Endothelial cell of umbilical vein (primary cell): Measurements from ENCODE around the gene ZNF526. TPM values are rescaled to one million over a fixed set of nuclear protein-coding genes. Genes with fewer than 3 reads are reported as not detected.

ENCODE experiments used
- BruUV-seq: library from RNA; stranded (reverse); fragments of 400-500 nt; replicated peaks from 2 replicates; lab custom pipeline; 2021; lab: Mats Ljungman, UMichigan
- CTCF ChIA-PET: fragments of 300-600, 350-600 bp; sonication (Branson Sonifier 250); formaldehyde crosslinking; loops from one replicate; lab custom pipeline; 2021; ENCODE audit warnings: antibody characterized with exemption, inconsistent platforms; lab: Charles Lee
- POLR2A ChIA-PET: fragments of 300-600, 350-600 bp; sonication (Branson Sonifier 250); formaldehyde crosslinking; loops from one replicate; lab custom pipeline; 2021; ENCODE audit warnings: antibody characterized with exemption, inconsistent platforms; lab: Charles Lee
- DNase-seq: peaks from one replicate; pipeline ENCODE4 v3.0.0-alpha.2; 2011; ENCODE audit warnings: low read depth, low spot score
- FAIRE-seq: peaks from 2 replicates; lab custom pipeline; 2011; peaks lifted over from hg19 to GRCh38; lab: Jason Lieb, UNC
- H2AFZ ChIP-seq: 2 replicates; pipeline ENCODE4 v1.6.0; 2012; ENCODE audit warnings: low read depth, low read length, control low read depth, inconsistent platforms
- H3K27ac ChIP-seq: 2 replicates; pipeline ENCODE4 v1.5.1; 2011; ENCODE audit warnings: low read depth, mild to moderate bottlenecking, control low read depth, low read length, moderate library complexity; ENCODE audit not compliant: insufficient read depth
- H3K27me3 ChIP-seq, 2 experiments: 2 replicates each; pipeline versions ENCODE4 v1.6.0 to v1.6.1; 2011; ENCODE audit warnings: low read length in 2 of 2, mixed read lengths in 1 of 2; ENCODE audit not compliant: control insufficient read depth in 2 of 2, insufficient read depth in 2 of 2
- H3K36me3 ChIP-seq, 2 experiments: 2 replicates in 1 of 2; 3 replicates in 1 of 2; pipeline ENCODE4 v1.5.1; 2011; ENCODE audit warnings: low read length in 2 of 2, mild to moderate bottlenecking in 1 of 2, moderate library complexity in 1 of 2; ENCODE audit not compliant: control insufficient read depth in 2 of 2, insufficient read depth in 2 of 2; ENCODE audit errors: extremely low read depth in 1 of 2
- H3K4me1 ChIP-seq: 3 replicates; pipeline ENCODE4 v1.5.1; 2011; ENCODE audit warnings: mild to moderate bottlenecking, low read length; ENCODE audit not compliant: control insufficient read depth, insufficient read depth; ENCODE audit errors: extremely low read depth
- H3K4me2 ChIP-seq: 2 replicates; pipeline ENCODE4 v1.6.1; 2011; ENCODE audit warnings: low read length, control low read depth, mixed read lengths; ENCODE audit not compliant: insufficient read depth
- H3K4me3 ChIP-seq, 3 experiments: fragments of 200-600 bp in 1 of 3; sonication (generic), shearing (Covaris generic) in 1 of 3; replicated peaks in 1 of 3; 2 replicates each; pipeline ENCODE4 v1.5.1; 2011 to 2016; ENCODE audit warnings: control low read depth in 3 of 3, low read length in 3 of 3, mild to moderate bottlenecking in 2 of 3, inconsistent platforms in 1 of 3, low read depth in 1 of 3, moderate library complexity in 1 of 3; ENCODE audit not compliant: insufficient read depth in 1 of 3
- H3K79me2 ChIP-seq: 2 replicates; pipeline ENCODE4 v1.6.0; 2012; ENCODE audit warnings: low read length, inconsistent platforms; ENCODE audit not compliant: control insufficient read depth, insufficient read depth
- H3K9ac ChIP-seq: replicated peaks from 2 replicates; pipeline ENCODE3; 2011; ENCODE audit warnings: low read length, control low read depth; ENCODE audit not compliant: insufficient read depth; ENCODE audit errors: extremely low read depth
- H3K9me1 ChIP-seq: replicated peaks from 3 replicates; pipeline ENCODE4 v1.6.0; 2011; ENCODE audit warnings: mild to moderate bottlenecking, low read length; ENCODE audit not compliant: control insufficient read depth, insufficient read depth; ENCODE audit errors: extremely low read depth
- H3K9me3 ChIP-seq: replicated peaks from 2 replicates; pipeline ENCODE4 v1.5.1; 2012; ENCODE audit warnings: low read length, inconsistent platforms; ENCODE audit not compliant: control insufficient read depth, insufficient read depth
- H4K20me1 ChIP-seq: replicated peaks from 2 replicates; pipeline ENCODE3; 2011; ENCODE audit warnings: mild to moderate bottlenecking, low read length; ENCODE audit not compliant: control insufficient read depth, insufficient read depth; ENCODE audit errors: extremely low read depth
- EZH2 ChIP-seq: IDR thresholded peaks from 2 replicates; pipeline ENCODE4 v1.6.1; 2012; ENCODE audit warnings: borderline replicate concordance, low read depth, mild to moderate bottlenecking, moderate library complexity, low read length, inconsistent platforms; ENCODE audit not compliant: severe bottlenecking
- FOS ChIP-seq: IDR thresholded peaks from 2 replicates; pipeline ENCODE4 v1.6.1; 2011; ENCODE audit warnings: mild to moderate bottlenecking, low read length, moderate library complexity, borderline replicate concordance; ENCODE audit not compliant: insufficient read depth
- GATA2 ChIP-seq: IDR thresholded peaks from 2 replicates; pipeline ENCODE4 v1.7.0; 2011; ENCODE audit warnings: low read depth, mild to moderate bottlenecking, moderate library complexity, mixed read lengths, low read length; ENCODE audit not compliant: insufficient read length, insufficient read depth
- JUN ChIP-seq: IDR thresholded peaks from 2 replicates; pipeline ENCODE4 v1.6.1; 2011; ENCODE audit warnings: borderline replicate concordance, low read depth; ENCODE audit not compliant: insufficient read length, insufficient read depth
- MAX ChIP-seq: IDR thresholded peaks from 2 replicates; pipeline ENCODE4 v1.6.1; 2011; ENCODE audit not compliant: insufficient read depth, insufficient read length
- MYC ChIP-seq: IDR thresholded peaks from one replicate; pipeline ENCODE4 v1.6.1; 2011; ENCODE audit warnings: mild to moderate bottlenecking, low read depth, low read length
- POLR2A ChIP-seq: IDR thresholded peaks from 2 replicates; pipeline ENCODE4 v1.6.1; 2012; ENCODE audit warnings: low read depth, mild to moderate bottlenecking, control low read depth, low read length
- POLR2AphosphoS5 ChIP-seq: IDR thresholded peaks from 2 replicates; pipeline ENCODE4 v1.6.1; 2012; ENCODE audit warnings: low read depth, mild to moderate bottlenecking, control low read depth, low read length, moderate library complexity; ENCODE audit not compliant: insufficient read depth
- dilution Hi-C: fragments of 300-500 bp; cut with MboI; formaldehyde crosslinking; loops from one replicate; pipeline ENCODE4 v1.15.0; 2019; ENCODE audit warnings: low sequenced_read_pairs; ENCODE audit not compliant: extremely low pct_ligation_motif_present
- intact Hi-C: fragments of 100-400 bp; cut with micrococcal nuclease; formaldehyde crosslinking; loops from one replicate; pipeline ENCODE4 v1.10.0; 2022
- polyA plus RNA-seq, 4 experiments: library from polyadenylated mRNA; depleted of rRNA in 3 of 4; stranded (reverse) in 3 of 4; unstranded in 1 of 4; fragments of >200 nt; gene quantifications; 2 replicates each; pipeline versions ENCODE4 v1.2.1 to v1.2.3, GENCODE V29; 2011 to 2012; ENCODE audit warnings: missing spikeins in 1 of 4
- total RNA-seq: library from RNA; stranded (reverse); gene quantifications from 2 replicates; pipeline ENCODE4 v1.2.3, GENCODE V29; 2021
- TF ChIP-seq, protein P1 (sequence below), 2 donors: IDR thresholded peaks; 1 replicate in 1 of 2; 2 replicates in 1 of 2; pipeline ENCODE4 v1.5.1; 2011; ENCODE audit warnings: low read length in 2 of 2, mild to moderate bottlenecking in 2 of 2, moderate library complexity in 2 of 2, control low read depth in 1 of 2, inconsistent platforms in 1 of 2, low read depth in 1 of 2; ENCODE audit not compliant: insufficient read depth in 1 of 2; ENCODE audit errors: extremely low read depth in 1 of 2

Gene ZNF526
- total and polyA plus RNA-seq, 2 donors (not counting 3 experiments of a cell fraction or from before 2014, with no cell fraction given) = 6.5 to 13.3 TPM

- Histone ChIP-seq H3K4me1 (peaks cover 33% of the 10 kb centered on the region), H3K36me3 (peaks cover 12 to 28% of the 10 kb centered on the region in 2 experiments), H3K27ac (no peak overlapping the region), H3K9me1 (no peaks in the 10 kb centered on the region), H3K79me2 (peaks cover 33% of the 10 kb centered on the region), H3K4me2 (no peak overlapping the region), H2AFZ (no peak overlapping the region), H3K9me3 (no peaks in the 10 kb centered on the region), H3K4me3 (no peak overlapping the region), H4K20me1 (no peaks in the 10 kb centered on the region), H3K9ac (no peak overlapping the region), H3K27me3 (no peaks in the 10 kb centered on the region)
- TF ChIP-seq, protein P1, sequence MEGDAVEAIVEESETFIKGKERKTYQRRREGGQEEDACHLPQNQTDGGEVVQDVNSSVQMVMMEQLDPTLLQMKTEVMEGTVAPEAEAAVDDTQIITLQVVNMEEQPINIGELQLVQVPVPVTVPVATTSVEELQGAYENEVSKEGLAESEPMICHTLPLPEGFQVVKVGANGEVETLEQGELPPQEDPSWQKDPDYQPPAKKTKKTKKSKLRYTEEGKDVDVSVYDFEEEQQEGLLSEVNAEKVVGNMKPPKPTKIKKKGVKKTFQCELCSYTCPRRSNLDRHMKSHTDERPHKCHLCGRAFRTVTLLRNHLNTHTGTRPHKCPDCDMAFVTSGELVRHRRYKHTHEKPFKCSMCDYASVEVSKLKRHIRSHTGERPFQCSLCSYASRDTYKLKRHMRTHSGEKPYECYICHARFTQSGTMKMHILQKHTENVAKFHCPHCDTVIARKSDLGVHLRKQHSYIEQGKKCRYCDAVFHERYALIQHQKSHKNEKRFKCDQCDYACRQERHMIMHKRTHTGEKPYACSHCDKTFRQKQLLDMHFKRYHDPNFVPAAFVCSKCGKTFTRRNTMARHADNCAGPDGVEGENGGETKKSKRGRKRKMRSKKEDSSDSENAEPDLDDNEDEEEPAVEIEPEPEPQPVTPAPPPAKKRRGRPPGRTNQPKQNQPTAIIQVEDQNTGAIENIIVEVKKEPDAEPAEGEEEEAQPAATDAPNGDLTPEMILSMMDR (IDR thresholded peaks at IDR 0.05; ENCODE audit: extremely low read depth in 1 of 2, insufficient read depth in 1 of 2, low read depth in 1 of 2, low read length in 2 of 2) = no peak
- no peak for TF ChIP-seq POLR2AphosphoS5
- DNase-seq (no peak), FAIRE-seq (no peak)
- POLR2A ChIA-PET = no interaction called here
- intact Hi-C loops = no loop called here
- dilution Hi-C loops = no loop called here
- BruUV-seq = no TSS peak
- CTCF ChIA-PET = interaction anchor here (7.4 kb wide), 1 partner anchor 29 kb away, joined by 365 read pairs; the partner anchor contains the start of gene GSK3A
Observed at GRCh38 chr19:42276284-42276683, 56.2 kb downstream of the ZNF526 start.

- H4K20me1 ChIP-seq = no peaks in the 10 kb centered on the region
- H3K4me3 ChIP-seq = no peak overlapping the region
- no peak for DNase-seq
- intact Hi-C loops = no loop called here
- dilution Hi-C loops = no loop called here
- H2AFZ ChIP-seq = no peak overlapping the region
- ChIA-PET POLR2A (interaction anchor here (1.4 kb wide), 1 partner anchor 26 kb away, joined by 4 read pairs; no protein-coding TSS in a partner anchor), CTCF (interaction anchor here (1.2 to 7.4 kb wide), 2 partner anchors 20 to 30 kb away, joined by 4 to 365 read pairs; partner anchors contain the start of gene GSK3A)
- H3K4me1 ChIP-seq = peaks cover 37% of the 10 kb centered on the region
- no TSS peak for BruUV-seq
- TF ChIP-seq MAX = no peak
- no peak for TF ChIP-seq GATA2
- no peak for TF ChIP-seq EZH2
- no peak for TF ChIP-seq JUN
- TF ChIP-seq POLR2A = no peak
- no peak for TF ChIP-seq POLR2AphosphoS5
- no peak for TF ChIP-seq FOS
- TF ChIP-seq MYC = no peak
- TF ChIP-seq, protein P1 (IDR thresholded peaks at IDR 0.05; ENCODE audit: extremely low read depth in 1 of 2, insufficient read depth in 1 of 2, low read depth in 1 of 2, low read length in 2 of 2) = no peak
- no peak overlapping the region for H3K9ac ChIP-seq
- H3K79me2 ChIP-seq = peaks cover 29% of the 10 kb centered on the region
- H3K9me3 ChIP-seq = no peaks in the 10 kb centered on the region
- peaks cover 12 to 27% of the 10 kb centered on the region in 2 experiments for H3K36me3 ChIP-seq
- FAIRE-seq = no peak
- no peak overlapping the region for H3K4me2 ChIP-seq
- H3K9me1 ChIP-seq = no peaks in the 10 kb centered on the region
- no peak overlapping the region for H3K27ac ChIP-seq
- H3K27me3 ChIP-seq = no peaks in the 10 kb centered on the region
Observed at GRCh38 chr19:42276821-42277220, 56.7 kb downstream of the ZNF526 start.
